CD14-positive monocyte (primary cell): ENCODE data around the gene DNAJC16. TPM values are rescaled to one million over a fixed set of nuclear protein-coding genes. Genes with fewer than 3 reads are reported as not detected.

Source experiments
- DNase-seq, 3 donors: peaks; one replicate each; pipeline ENCODE4 v3.0.0-alpha.2; 2011 to 2022
- H2AFZ ChIP-seq: 2 replicates; pipeline ENCODE4 v1.6.0; 2012; ENCODE audit warnings: mild to moderate bottlenecking, low read depth, low read length, inconsistent platforms; ENCODE audit not compliant: insufficient read depth, poor library complexity, severe bottlenecking
- H3K27ac ChIP-seq, 2 donors: 1 replicate in 1 of 2; 2 replicates in 1 of 2; pipeline ENCODE4 v1.5.1; 2012 to 2013; ENCODE audit warnings: low read length in 2 of 2, control low read depth in 1 of 2, inconsistent platforms in 1 of 2, low read depth in 1 of 2, mild to moderate bottlenecking in 1 of 2
- H3K27me3 ChIP-seq, 2 donors: one replicate each; pipeline versions ENCODE4 v1.6.0 to v1.6.1; 2011 to 2013; ENCODE audit warnings: low read length in 2 of 2; ENCODE audit not compliant: control insufficient read depth in 2 of 2, insufficient read depth in 2 of 2
- H3K36me3 ChIP-seq, 2 donors: replicated peaks in 1 of 2; 1 replicate in 1 of 2; 2 replicates in 1 of 2; pipeline versions ENCODE4 v1.5.1 to v1.6.1; 2012 to 2013; ENCODE audit warnings: low read length in 2 of 2, control low read depth in 1 of 2, inconsistent platforms in 1 of 2, mild to moderate bottlenecking in 1 of 2; ENCODE audit not compliant: insufficient read depth in 2 of 2, control insufficient read depth in 1 of 2
- H3K4me1 ChIP-seq, 2 donors: 1 replicate in 1 of 2; 2 replicates in 1 of 2; pipeline versions ENCODE4 v1.5.1 to v1.6.1; 2012 to 2013; ENCODE audit warnings: low read length in 2 of 2, control low read depth in 1 of 2, inconsistent platforms in 1 of 2, mild to moderate bottlenecking in 1 of 2, moderate library complexity in 1 of 2; ENCODE audit not compliant: insufficient read depth in 2 of 2, control insufficient read depth in 1 of 2
- H3K4me2 ChIP-seq: replicated peaks from 2 replicates; pipeline ENCODE3; 2012; ENCODE audit warnings: low read length, moderate library complexity, mild to moderate bottlenecking; ENCODE audit not compliant: poor library complexity, severe bottlenecking; ENCODE audit errors: extremely low read depth
- H3K4me3 ChIP-seq, 3 experiments: fragments of 200-600 bp in 1 of 3; sonication (generic) in 1 of 3; replicated peaks in 1 of 3; 1 replicate in 2 of 3; 2 replicates in 1 of 3; pipeline ENCODE4 v1.5.1; 2011 to 2013; ENCODE audit warnings: low read length in 3 of 3, mild to moderate bottlenecking in 3 of 3, control low read depth in 2 of 3, low read depth in 2 of 3, inconsistent platforms in 1 of 3, moderate library complexity in 1 of 3
- H3K79me2 ChIP-seq: 2 replicates; pipeline ENCODE4 v1.6.0; 2012; ENCODE audit warnings: mild to moderate bottlenecking, control low read depth, inconsistent platforms, low read length, moderate library complexity; ENCODE audit not compliant: insufficient read depth
- H3K9ac ChIP-seq: 2 replicates; pipeline ENCODE4 v1.6.0; 2017; ENCODE audit warnings: low read length, mild to moderate bottlenecking; ENCODE audit not compliant: insufficient read depth, poor library complexity, severe bottlenecking
- H3K9me3 ChIP-seq, 2 donors: replicated peaks in 1 of 2; 1 replicate in 1 of 2; 2 replicates in 1 of 2; pipeline versions ENCODE4 v1.5.1 to v1.6.1; 2012 to 2013; ENCODE audit warnings: low read length in 2 of 2, control low read depth in 1 of 2; ENCODE audit not compliant: control insufficient read depth in 1 of 2, insufficient read depth in 1 of 2
- H4K20me1 ChIP-seq: 2 replicates; pipeline ENCODE4 v1.6.0; 2012; ENCODE audit warnings: mild to moderate bottlenecking, low read length, control low read depth, moderate library complexity; ENCODE audit not compliant: insufficient read depth
- H3K27ac Mint-ChIP-seq, 7 donors: one replicate each; pipeline ENCODE4 v1.8.0; 2020; ENCODE audit warnings: mild to moderate bottlenecking in 7 of 7, mixed read lengths in 7 of 7, moderate library complexity in 6 of 7, inconsistent platforms in 2 of 7
- H3K27me3 Mint-ChIP-seq, 3 donors: one replicate each; pipeline ENCODE4 v1.8.0; 2021 to 2022; ENCODE audit warnings: low read depth in 3 of 3, mild to moderate bottlenecking in 3 of 3, mixed read lengths in 3 of 3, moderate library complexity in 3 of 3, inconsistent platforms in 1 of 3
- H3K36me3 Mint-ChIP-seq, 2 donors: one replicate each; pipeline ENCODE4 v1.8.0; 2020; ENCODE audit warnings: mixed read lengths in 2 of 2, inconsistent platforms in 1 of 2, mild to moderate bottlenecking in 1 of 2
- H3K4me1 Mint-ChIP-seq: one replicate; pipeline ENCODE4 v1.8.0; 2020; ENCODE audit warnings: mild to moderate bottlenecking, mixed read lengths
- H3K4me3 Mint-ChIP-seq, 2 donors: one replicate each; pipeline ENCODE4 v1.8.0; 2020; ENCODE audit warnings: mild to moderate bottlenecking in 2 of 2, mixed read lengths in 2 of 2, moderate library complexity in 1 of 2
- H3K9me3 Mint-ChIP-seq, 7 donors: one replicate each; pipeline ENCODE4 v1.8.0; 2020 to 2022; ENCODE audit warnings: mixed read lengths in 7 of 7, mild to moderate bottlenecking in 6 of 7, moderate library complexity in 6 of 7, inconsistent platforms in 2 of 7
- WGBS: methylation state at CpG from one replicate; pipeline ENCODE4 v1.1.5; 2013; ENCODE audit warnings: missing lambda C conversion rate; ENCODE audit not compliant: insufficient coverage; 5-methylcytosine and 5-hydroxymethylcytosine counted together
- intact Hi-C, 2 donors: fragments of 100-400 bp; cut with micrococcal nuclease; formaldehyde crosslinking; loops; one replicate each; pipeline versions ENCODE4 v1.15.0 to v1.15.1; 2023
- polyA plus RNA-seq, 3 donors: library from polyadenylated mRNA; depleted of rRNA in 1 of 3; unstranded in 2 of 3; stranded (reverse) in 1 of 3; fragments of 300-500 nt in 2 of 3; fragments of >200 nt in 1 of 3; fragmentation: Illumina TruSeq in 2 of 3; gene quantifications; 1 replicate in 2 of 3; 2 replicates in 1 of 3; pipeline ENCODE4 v1.2.3, GENCODE V29; 2012 to 2021
- TF ChIP-seq, protein P1 (sequence below): fragments of 200-600 bp; IDR thresholded peaks from one replicate; pipeline ENCODE4 v1.8.0; 2022; ENCODE audit warnings: antibody characterized with exemption, mild to moderate bottlenecking

DNAJC16 gene
- polyA plus RNA-seq, 3 donors, result 5.4 to 7.8 (median 6.3) TPM

DNA sequence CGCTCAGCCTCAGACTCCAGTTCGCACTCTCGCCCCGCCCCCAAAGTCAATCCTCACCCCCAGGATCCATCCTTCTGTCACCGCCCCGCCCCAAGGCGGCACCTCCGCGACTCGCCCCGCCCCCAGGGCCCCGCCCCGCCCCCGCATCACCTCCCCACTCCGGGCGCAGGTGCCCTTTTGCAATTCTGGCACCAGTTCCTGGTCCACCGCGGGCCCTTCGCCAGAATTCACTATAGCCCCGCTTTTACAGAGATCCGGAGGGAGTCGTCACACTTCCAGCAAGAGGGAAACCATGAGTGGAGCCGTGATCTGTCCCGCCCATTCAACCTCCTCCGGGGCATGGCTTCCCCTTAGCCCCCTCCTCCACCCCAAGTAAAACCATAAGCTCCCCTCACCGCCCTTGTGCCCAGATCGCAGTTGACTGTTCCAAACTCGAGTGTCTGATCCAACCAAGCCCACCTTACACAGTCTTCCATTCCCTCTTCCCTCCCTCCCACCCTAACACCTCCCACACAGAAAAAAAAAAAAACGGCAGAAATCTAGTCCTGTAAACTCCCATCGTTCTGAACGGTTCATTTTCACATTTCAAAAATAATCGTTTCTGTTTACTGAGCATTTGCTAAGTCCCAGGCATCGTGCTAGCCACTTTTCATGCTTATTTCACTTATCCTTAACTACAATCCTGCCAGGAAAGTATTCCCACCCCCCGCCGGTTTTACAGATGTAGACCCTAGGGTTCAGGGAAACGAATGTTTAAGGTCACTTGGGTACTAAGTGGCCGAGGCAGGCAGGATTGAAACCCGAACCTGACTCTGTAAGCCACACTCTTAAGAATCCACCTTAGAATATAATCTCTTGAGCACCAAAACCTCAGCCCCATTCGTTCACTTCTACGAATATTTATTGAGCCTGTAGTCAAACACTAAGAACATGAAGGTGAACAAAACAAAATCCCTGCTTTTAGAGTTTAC, 1.3 kb upstream of the DNAJC16 start:
- TF ChIP-seq, protein P1, sequence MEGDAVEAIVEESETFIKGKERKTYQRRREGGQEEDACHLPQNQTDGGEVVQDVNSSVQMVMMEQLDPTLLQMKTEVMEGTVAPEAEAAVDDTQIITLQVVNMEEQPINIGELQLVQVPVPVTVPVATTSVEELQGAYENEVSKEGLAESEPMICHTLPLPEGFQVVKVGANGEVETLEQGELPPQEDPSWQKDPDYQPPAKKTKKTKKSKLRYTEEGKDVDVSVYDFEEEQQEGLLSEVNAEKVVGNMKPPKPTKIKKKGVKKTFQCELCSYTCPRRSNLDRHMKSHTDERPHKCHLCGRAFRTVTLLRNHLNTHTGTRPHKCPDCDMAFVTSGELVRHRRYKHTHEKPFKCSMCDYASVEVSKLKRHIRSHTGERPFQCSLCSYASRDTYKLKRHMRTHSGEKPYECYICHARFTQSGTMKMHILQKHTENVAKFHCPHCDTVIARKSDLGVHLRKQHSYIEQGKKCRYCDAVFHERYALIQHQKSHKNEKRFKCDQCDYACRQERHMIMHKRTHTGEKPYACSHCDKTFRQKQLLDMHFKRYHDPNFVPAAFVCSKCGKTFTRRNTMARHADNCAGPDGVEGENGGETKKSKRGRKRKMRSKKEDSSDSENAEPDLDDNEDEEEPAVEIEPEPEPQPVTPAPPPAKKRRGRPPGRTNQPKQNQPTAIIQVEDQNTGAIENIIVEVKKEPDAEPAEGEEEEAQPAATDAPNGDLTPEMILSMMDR, result no peak
- Mint-ChIP-seq H3K27ac (peak overlapping the region; percentile 98 to 100 (median 99)), H3K27me3 (peaks cover 0 to 3% (median 0%) of the 10 kb centered on the region in 3 donors), H3K4me1 (peaks cover 42% of the 10 kb centered on the region), H3K4me3 (peak overlapping the region; percentile 85 to 91), H3K36me3 (peaks cover 3 to 5% of the 10 kb centered on the region in 2 donors), H3K9me3 (peaks cover 0 to 1% (median 0%) of the 10 kb centered on the region in 7 donors)
- intact Hi-C loops, result loop anchor here (5.0 kb wide), 1 partner anchor 92 kb away; the partner anchor contains the start of gene DDI2 (in 2 of the 2)
- Histone ChIP-seq H3K27me3 (no peaks in the 10 kb centered on the region), H3K79me2 (peaks cover 31% of the 10 kb centered on the region), H3K27ac (peak overlapping the region; percentile 88 to 94), H3K9me3 (no peaks in the 10 kb centered on the region), H3K4me3 (peak overlapping the region; percentile 60 to 84 (median 75)), H3K4me1 (peaks cover 32 to 37% of the 10 kb centered on the region in 2 donors), H3K9ac (peak overlapping the region; percentile 23), H3K4me2 (peak overlapping the region; percentile 84), H4K20me1 (no peaks in the 10 kb centered on the region), H3K36me3 (peaks cover 0 to 2% of the 10 kb centered on the region in 2 donors), H2AFZ (peak overlapping the region; percentile 68)
- no peak for DNase-seq
- under 1% methylated on average over 26 of the region's 40 CpGs for WGBS

GRCh38 chr1:15526021-15526489, 593 bp upstream of the DNAJC16 start:
- Histone ChIP-seq H3K79me2 (peaks cover 31% of the 10 kb centered on the region), H3K4me1 (peaks cover 32 to 37% of the 10 kb centered on the region in 2 donors), H2AFZ (no peak overlapping the region), H3K36me3 (peaks cover 0 to 9% of the 10 kb centered on the region in 2 donors), H4K20me1 (no peaks in the 10 kb centered on the region), H3K9me3 (no peaks in the 10 kb centered on the region), H3K27ac (peak overlapping the region; percentile 80 to 88), H3K27me3 (no peaks in the 10 kb centered on the region), H3K4me3 (peak overlapping the region; percentile 73 to 84 (median 77)), H3K9ac (no peak overlapping the region), H3K4me2 (peak overlapping the region; percentile 84)
- WGBS, result 0% methylated on average over 1 of the region's 9 CpGs
- H3K27me3 Mint-ChIP-seq, result peaks cover 0 to 3% (median 0%) of the 10 kb centered on the region in 3 donors
- peak overlapping the region; percentile 98 to 100 (median 99) for H3K27ac Mint-ChIP-seq
- peaks cover 42% of the 10 kb centered on the region for H3K4me1 Mint-ChIP-seq
- H3K36me3 Mint-ChIP-seq, result peaks cover 9 to 10% of the 10 kb centered on the region in 2 donors
- H3K9me3 Mint-ChIP-seq, result peaks cover 0 to 1% (median 0%) of the 10 kb centered on the region in 7 donors
- DNase-seq, result no peak
- intact Hi-C loops, result loop anchor here (5.0 kb wide), 1 partner anchor 91 kb away; the partner anchor contains the start of gene DDI2 (in 2 of the 2)
- H3K4me3 Mint-ChIP-seq, result peak overlapping the region; percentile 85 to 90
- TF ChIP-seq, protein P1, result peak; percentile 21
